ENCODE measurements around the gene B9D2. TPM values are rescaled to one million over a fixed set of nuclear protein-coding genes. Genes with fewer than 3 reads are reported as not detected.

B9D2 gene
- total RNA-seq = 1 to 10 TPM; 3.1 to 3.3 TPM

GRCh38 chr19:41363753-41364523 lies at the start of gene B9D2:
Gene B9D2, minus strand, starts transcription at chr19:41364149. Its CDS starts 630 bp downstream, at chr19:41363519.

GRCh38 chr19:41397086-41398049 lies 33.4 kb upstream of the B9D2 start, which contains the start of the genes BCKDHA and EXOSC5:
Gene BCKDHA, plus strand, starts transcription at chr19:41397818. Its CDS starts 10 bp downstream, at chr19:41397828.
Gene EXOSC5, minus strand, starts transcription at chr19:41397359. Its CDS starts 31 bp downstream, at chr19:41397328.

GRCh38 chr19:41376241-41376997 lies 12.5 kb upstream of the B9D2 start, which contains the start of gene TMEM91:
Gene TMEM91, plus strand, starts transcription at chr19:41376533. Its CDS starts 1,777 bp downstream, at chr19:41378310.

DNA sequence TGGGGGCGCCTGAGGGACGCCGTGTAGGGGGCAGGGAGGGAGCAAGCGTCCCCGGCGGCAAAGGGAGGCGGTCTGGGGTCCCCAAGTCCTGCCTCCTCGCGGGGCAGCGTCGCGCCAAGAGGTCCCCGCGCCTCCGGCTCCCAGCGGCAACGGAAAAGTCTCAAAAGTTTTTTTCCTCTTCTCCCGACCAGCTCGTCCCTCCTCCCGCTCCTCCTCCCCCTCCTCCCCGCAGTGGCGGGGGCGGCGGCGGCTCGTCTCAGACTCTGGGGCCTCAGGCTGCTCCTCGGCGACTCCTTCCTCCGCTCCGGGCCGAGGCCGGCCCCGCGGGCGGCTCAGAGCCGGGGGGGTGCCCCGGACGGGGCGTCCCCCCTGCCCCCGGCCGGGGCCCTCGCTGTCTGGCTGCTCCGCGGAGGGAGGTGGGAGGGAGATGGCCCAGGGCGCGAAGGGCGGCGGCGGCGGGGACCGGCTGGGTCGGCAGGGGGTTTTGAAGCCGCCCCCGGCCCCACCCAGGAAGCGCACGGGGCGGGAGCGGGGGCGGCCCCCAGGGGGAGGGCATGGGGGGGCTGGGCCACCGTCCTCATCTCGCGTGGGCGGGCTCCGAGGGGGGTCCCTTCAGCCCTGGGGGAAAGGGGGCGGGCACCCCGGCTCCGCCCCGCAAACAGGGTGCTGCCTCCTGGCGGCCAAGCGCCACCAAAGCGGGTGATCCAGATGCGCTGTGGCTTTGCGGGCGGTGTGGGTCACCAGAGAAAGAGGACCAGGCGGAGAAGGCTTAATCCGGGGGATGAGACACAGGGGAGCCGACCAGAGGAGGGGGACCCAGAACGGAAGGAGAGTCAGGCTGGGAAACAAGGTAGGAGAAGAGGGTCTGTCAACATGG lies 10.2 kb downstream of the B9D2 start, which contains the start of gene TGFB1:
Gene TGFB1, minus strand, starts transcription at position 457 of the 877 bp plus-strand sequence. CDS start 878 bp downstream, outside the sequence.

DNA sequence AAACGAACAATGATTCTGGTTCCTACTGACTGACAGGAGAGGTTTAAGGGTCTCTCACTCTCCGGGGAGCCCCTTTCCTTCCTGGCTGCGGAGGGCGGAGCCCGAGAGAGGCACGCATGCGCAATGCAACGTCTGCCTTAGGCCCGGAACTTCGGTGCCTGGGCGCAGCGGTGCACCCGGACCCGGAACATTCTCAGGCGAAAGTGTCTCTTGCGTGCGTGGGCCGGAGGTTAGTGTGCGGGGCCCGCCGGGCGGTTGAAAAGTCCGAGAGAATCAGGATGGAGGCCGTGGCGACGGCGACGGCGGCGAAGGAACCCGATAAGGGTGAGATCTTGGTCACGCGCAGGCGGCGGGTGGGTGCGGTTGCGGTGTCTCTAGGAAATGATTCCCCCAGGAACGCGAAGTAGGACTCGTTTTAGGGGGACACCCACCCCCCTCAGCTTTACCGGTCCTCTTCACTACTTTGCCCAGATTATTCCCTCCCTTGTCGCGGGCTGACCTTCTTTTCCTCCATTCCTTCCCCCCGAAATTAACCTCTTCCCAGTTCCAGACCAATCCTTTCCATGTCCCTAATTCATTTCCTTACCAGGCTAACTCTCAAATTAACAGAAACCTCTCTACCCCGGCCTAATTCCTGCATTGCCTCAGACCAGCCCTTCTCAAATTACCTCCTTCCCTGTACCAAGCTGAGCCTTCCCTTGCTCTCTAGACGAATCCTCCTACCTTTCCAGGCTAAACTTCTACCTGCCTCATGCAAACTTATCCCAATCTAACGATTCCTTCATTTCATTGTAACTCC lies 53.7 kb downstream of the B9D2 start, which contains the start of gene CCDC97:
Gene CCDC97, plus strand, starts transcription at position 140 of the 799 bp plus-strand sequence. Its CDS starts 139 bp downstream, at position 279.

Other genes starting within 250 kb of the B9D2 start
- not detected for gene CYP2F1, start 249.7 kb downstream of the B9D2 start, total RNA-seq
- gene CYP2S1, start 170.9 kb downstream of the B9D2 start, total RNA-seq = under 1 TPM in 1 of 2 donors, not detected in 1; 1.00 TPM
- 10 to 100 TPM; 12.7 to 28.6 TPM for gene AXL, start 144.9 kb downstream of the B9D2 start, total RNA-seq
- 100 to 1,000 TPM in 1 of 2 donors, 10 to 100 TPM in 1; 78.1 to 108 TPM for gene HNRNPUL1, start 99.8 kb downstream of the B9D2 start, total RNA-seq
- gene CCDC97, start 54.0 kb downstream of the B9D2 start, total RNA-seq = 10 to 100 TPM; 10.3 to 11.3 TPM
- gene TGFB1, start 10.2 kb downstream of the B9D2 start, total RNA-seq = under 1 TPM; 0.34 to 0.67 TPM
- gene TMEM91, start 12.4 kb upstream of the B9D2 start, total RNA-seq = 1 to 10 TPM in 1 of 2 donors, under 1 TPM in 1; 0.67 to 1.4 TPM
- gene EXOSC5, start 33.2 kb upstream of the B9D2 start, total RNA-seq = 10 to 100 TPM; 21.7 to 43.6 TPM
- gene BCKDHA, start 33.7 kb upstream of the B9D2 start, total RNA-seq = 10 to 100 TPM; 32.0 to 41.3 TPM
- under 1 TPM; 0.33 to 0.34 TPM for gene B3GNT8, start 63.2 kb upstream of the B9D2 start, total RNA-seq
- 10 to 100 TPM; 23.1 to 67.3 TPM for gene DMAC2, start 75.8 kb upstream of the B9D2 start, total RNA-seq
- gene ERICH4, start 79.0 kb upstream of the B9D2 start, total RNA-seq = not detected
- not detected for gene CEACAM21, start 212.0 kb upstream of the B9D2 start, total RNA-seq

Data from melanocyte of skin (primary cell).